GM19023 (cell line): ENCODE results near the gene ZNF543.

Source experiments
- ATAC-seq: cut with Tn5 transposase; IDR thresholded peaks from one replicate; pipeline ENCODE4 v1.9.1; 2021; ENCODE audit warnings: mild to moderate bottlenecking, moderate library complexity; ENCODE audit not compliant: unreplicated experiment

Gene ZNF543

DNA sequence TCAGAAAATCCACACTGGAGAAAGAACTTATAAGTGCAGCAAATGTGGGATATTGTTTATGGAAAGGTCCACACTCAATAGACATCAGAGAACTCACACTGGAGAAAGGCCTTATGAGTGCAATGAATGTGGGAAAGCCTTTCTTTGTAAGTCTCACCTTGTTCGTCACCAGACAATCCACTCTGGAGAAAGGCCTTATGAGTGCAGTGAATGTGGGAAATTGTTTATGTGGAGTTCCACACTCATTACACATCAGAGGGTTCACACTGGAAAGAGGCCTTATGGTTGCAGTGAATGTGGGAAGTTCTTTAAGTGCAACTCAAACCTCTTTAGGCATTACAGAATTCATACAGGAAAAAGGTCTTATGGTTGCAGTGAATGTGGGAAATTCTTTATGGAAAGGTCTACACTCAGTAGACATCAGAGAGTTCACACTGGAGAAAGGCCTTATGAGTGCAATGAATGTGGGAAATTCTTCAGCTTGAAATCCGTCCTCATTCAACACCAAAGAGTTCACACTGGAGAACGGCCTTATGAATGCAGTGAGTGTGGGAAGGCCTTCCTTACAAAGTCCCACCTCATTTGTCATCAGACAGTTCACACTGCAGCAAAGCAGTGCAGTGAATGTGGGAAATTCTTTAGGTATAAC, 57.4 kb downstream of the ZNF543 start:
- ATAC-seq = no peak
